MV-4-11 (cell line): ENCODE results near the gene SDR39U1.

ENCODE experiments used
- DNase-seq: peaks from one replicate; lab custom pipeline; 2025; lab: John Stamatoyannopoulos, UW

The SDR39U1 gene

DNA sequence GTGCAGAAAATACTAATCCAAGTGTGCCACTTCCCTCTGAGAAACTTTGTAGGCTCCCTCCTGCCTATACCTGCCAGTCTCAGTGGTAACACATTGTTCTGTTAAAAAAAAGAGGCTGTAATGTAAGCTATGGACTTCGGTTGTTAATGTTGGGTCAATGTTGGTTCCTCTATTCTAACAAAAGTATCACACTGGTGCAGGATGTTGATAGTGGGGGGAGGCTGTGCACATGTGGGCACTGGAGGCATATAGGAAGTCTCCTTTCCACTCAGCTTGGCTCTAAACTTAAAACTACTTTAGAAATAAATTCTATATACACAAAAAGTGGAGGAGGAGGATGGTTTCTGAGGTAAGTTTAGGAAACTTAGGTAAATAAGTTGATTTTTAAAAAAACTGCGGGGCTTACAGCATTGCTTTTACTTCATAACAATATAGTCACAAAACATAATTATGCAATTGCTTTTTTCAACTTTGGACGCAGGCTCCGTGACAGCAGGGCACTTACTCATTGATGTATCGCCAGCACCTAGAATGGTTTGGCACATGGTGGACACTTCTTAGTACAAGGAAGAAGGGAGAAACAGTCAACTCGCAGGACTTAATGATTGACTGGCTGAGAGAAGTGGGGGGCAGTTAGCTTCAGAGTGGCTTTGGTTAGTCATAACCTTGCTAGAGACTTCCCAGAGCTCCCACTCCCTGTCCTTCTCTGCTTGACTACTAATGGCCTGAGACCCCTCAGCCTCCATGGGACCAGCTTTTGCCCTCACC, 51.7 kb downstream of the SDR39U1 start:
- peak; percentile 55 for DNase-seq
